H1 (cell line): ENCODE measurements around the gene F7.

Experiments
- FOSL1 ChIP-seq: IDR thresholded peaks from 2 replicates; pipeline ENCODE4 v1.6.1; 2011; ENCODE audit warnings: mild to moderate bottlenecking, low read depth, low read length, moderate library complexity; ENCODE audit not compliant: insufficient read depth
- JUN ChIP-seq: IDR thresholded peaks from 2 replicates; pipeline ENCODE4 v1.6.1; 2011; ENCODE audit warnings: low read depth, mild to moderate bottlenecking, improper control_type of control experiment, low read length

GRCh38 chr13:113091211-113091771 lies 14.3 kb upstream of the F7 start:
- no peak for TF ChIP-seq FOSL1
- no peak for TF ChIP-seq JUN
